GM06990 (cell line): ENCODE measurements around the gene CDHR2.

Experiments
- DNase-seq: peaks from one replicate; pipeline ENCODE4 v3.0.0-alpha.2; 2011; ENCODE audit not compliant: insufficient read length; ENCODE audit errors: extremely low read depth
- H3K27me3 ChIP-seq: replicated peaks from 2 replicates; pipeline ENCODE4 v1.6.0; 2011; ENCODE audit warnings: low read length; ENCODE audit not compliant: control insufficient read depth, insufficient read depth
- H3K36me3 ChIP-seq: 2 replicates; pipeline ENCODE4 v1.5.1; 2011; ENCODE audit warnings: low read length; ENCODE audit not compliant: control insufficient read depth, insufficient read depth
- H3K4me3 ChIP-seq: replicated peaks from 2 replicates; pipeline ENCODE4 v1.5.1; 2011; ENCODE audit warnings: low read depth, mild to moderate bottlenecking, control low read depth, low read length
- CTCF ChIP-seq: IDR thresholded peaks from 2 replicates; pipeline ENCODE4 v1.5.1; 2011; ENCODE audit warnings: low read length, control low read depth, mild to moderate bottlenecking, inconsistent platforms; ENCODE audit not compliant: insufficient read depth, poor library complexity, severe bottlenecking

The CDHR2 gene

GRCh38 chr5:176608937-176609723 lies 60.0 kb downstream of the CDHR2 start:
- Histone ChIP-seq H3K4me3 (peak overlapping the region; percentile 68), H3K36me3 (no peaks in the 10 kb centered on the region), H3K27me3 (no peaks in the 10 kb centered on the region; the same call in 1 of the 2 replicates)
- no peak for TF ChIP-seq CTCF
- peak; percentile 58 for DNase-seq

GRCh38 chr5:176609724-176610434 lies 60.7 kb downstream of the CDHR2 start, which contains the start of gene GPRIN1:
Gene GPRIN1, minus strand, starts transcription at chr5:176610156. Its CDS starts 10,322 bp downstream, at chr5:176599834.
- peak; percentile 79 for DNase-seq
- TF ChIP-seq CTCF: peak; percentile 41
- Histone ChIP-seq H3K4me3 (peak within 1 kb of the TSS; percentile 73), H3K36me3 (no peaks in the 10 kb centered on the region), H3K27me3 (no peaks in the 10 kb centered on the region; the same call in 1 of the 2 replicates)

GRCh38 chr5:176610435-176610773 lies 61.3 kb downstream of the CDHR2 start:
- H3K4me3 ChIP-seq: peak overlapping the region; percentile 73
- H3K27me3 ChIP-seq: no peaks in the 10 kb centered on the region; the same call in 1 of the 2 replicates
- no peaks in the 10 kb centered on the region for H3K36me3 ChIP-seq
- no peak for DNase-seq
- TF ChIP-seq CTCF: no peak

- no peaks in the 10 kb centered on the region for H3K36me3 ChIP-seq
- no peak for TF ChIP-seq CTCF
- H3K4me3 ChIP-seq: no peak overlapping the region
- no peaks in the 10 kb centered on the region; the same call in 1 of the 2 replicates for H3K27me3 ChIP-seq
- DNase-seq: no peak
These were observed 62.3 kb downstream of the CDHR2 start for GRCh38 chr5:176611435-176611834.

- H3K4me3 ChIP-seq: no peak overlapping the region
- TF ChIP-seq CTCF: no peak
- H3K36me3 ChIP-seq: no peaks in the 10 kb centered on the region
- no peak for DNase-seq
- H3K27me3 ChIP-seq: no peaks in the 10 kb centered on the region; the same call in 1 of the 2 replicates
These were observed 62.9 kb downstream of the CDHR2 start for GRCh38 chr5:176612008-176612407.
